ENCODE measurements around the gene KHDC4. TPM values are rescaled to one million over a fixed set of nuclear protein-coding genes. Genes with fewer than 3 reads are reported as not detected.

KHDC4 gene
- total and polyA plus RNA-seq, 4 donors: 8.4 to 32.6 (median 14.8) TPM

- TF ChIP-seq EGR1 (IDR thresholded peaks at IDR 0.05; ENCODE audit: low read depth in 2 of 2): no peak
- no peak for TF ChIP-seq HNF4A (conservative IDR thresholded peaks at IDR 0.05)
- no peak for TF ChIP-seq FOXA2 (IDR thresholded peaks at IDR 0.05)
- no peak for TF ChIP-seq RAD21 (IDR thresholded peaks at IDR 0.05)
Measured at GRCh38 chr1:155970531-155971167, 36.4 kb upstream of the KHDC4 start (continued).

GRCh38 chr1:155969377-155969791, 35.2 kb upstream of the KHDC4 start:
- Histone ChIP-seq H3K9me3 (ENCODE audit: control insufficient read depth in 4 of 4, low read length in 3 of 4) (no peaks in the 10 kb centered on the region), H3K4me1 (ENCODE audit: control insufficient read depth in 4 of 4, insufficient read depth in 4 of 4, low read length in 3 of 4) (peaks cover 7 to 40% (median 21%) of the 10 kb centered on the region in 4 donors), H3K27ac (ENCODE audit: low read depth in 1 of 2, low read length in 2 of 2) (no peak overlapping the region), H3K27me3 (ENCODE audit: control insufficient read depth in 4 of 4, insufficient read depth in 4 of 4, low read length in 3 of 4) (no peaks in the 10 kb centered on the region), H3K9ac (ENCODE audit: low read depth in 1 of 2, low read length in 2 of 2) (no peak overlapping the region), H3K4me3 (ENCODE audit: low read depth in 1 of 3, low read length in 3 of 3) (no peak overlapping the region), H3K36me3 (ENCODE audit: control insufficient read depth in 4 of 4, insufficient read depth in 3 of 4, low read depth in 1 of 4, low read length in 3 of 4) (peaks cover 0 to 2% (median 1%) of the 10 kb centered on the region in 4 donors)
- no peak for DNase-seq (ENCODE audit: low spot score)
- TF ChIP-seq ATF3 (IDR thresholded peaks at IDR 0.05): no peak
- TF ChIP-seq REST (IDR thresholded peaks at IDR 0.05): no peak
- no peak for TF ChIP-seq FOXA1 (IDR thresholded peaks at IDR 0.05)
- no peak for TF ChIP-seq JUND (IDR thresholded peaks at IDR 0.05)
- no peak for TF ChIP-seq NR2F2 (IDR thresholded peaks at IDR 0.05)
- no peak for TF ChIP-seq FOXA2 (IDR thresholded peaks at IDR 0.05)
- TF ChIP-seq HNF4A (conservative IDR thresholded peaks at IDR 0.05): no peak
- no peak for TF ChIP-seq MAX (IDR thresholded peaks at IDR 0.05)
- no peak for TF ChIP-seq TAF1 (conservative IDR thresholded peaks at IDR 0.05)
- no peak for TF ChIP-seq SP1 (IDR thresholded peaks at IDR 0.05)
- no peak for TF ChIP-seq HNF4G (IDR thresholded peaks at IDR 0.05)
- no peak for TF ChIP-seq RXRA (IDR thresholded peaks at IDR 0.05)
- no peak for TF ChIP-seq GABPA (IDR thresholded peaks at IDR 0.05 in 1 of 2, conservative IDR thresholded peaks at IDR 0.05 in 1 of 2)
- TF ChIP-seq ZBTB33 (IDR thresholded peaks at IDR 0.05): no peak
- no peak for TF ChIP-seq EGR1 (IDR thresholded peaks at IDR 0.05; ENCODE audit: low read depth in 2 of 2)
- TF ChIP-seq RAD21 (IDR thresholded peaks at IDR 0.05): no peak
- TF ChIP-seq CTCF (IDR thresholded peaks at IDR 0.05; ENCODE audit: low read depth, low read length, missing input control): no peak
- 88% methylated on average over 9 of the region's 9 CpGs for WGBS
